ENCODE data around the gene PRKAG3.

PRKAG3 gene

DNA sequence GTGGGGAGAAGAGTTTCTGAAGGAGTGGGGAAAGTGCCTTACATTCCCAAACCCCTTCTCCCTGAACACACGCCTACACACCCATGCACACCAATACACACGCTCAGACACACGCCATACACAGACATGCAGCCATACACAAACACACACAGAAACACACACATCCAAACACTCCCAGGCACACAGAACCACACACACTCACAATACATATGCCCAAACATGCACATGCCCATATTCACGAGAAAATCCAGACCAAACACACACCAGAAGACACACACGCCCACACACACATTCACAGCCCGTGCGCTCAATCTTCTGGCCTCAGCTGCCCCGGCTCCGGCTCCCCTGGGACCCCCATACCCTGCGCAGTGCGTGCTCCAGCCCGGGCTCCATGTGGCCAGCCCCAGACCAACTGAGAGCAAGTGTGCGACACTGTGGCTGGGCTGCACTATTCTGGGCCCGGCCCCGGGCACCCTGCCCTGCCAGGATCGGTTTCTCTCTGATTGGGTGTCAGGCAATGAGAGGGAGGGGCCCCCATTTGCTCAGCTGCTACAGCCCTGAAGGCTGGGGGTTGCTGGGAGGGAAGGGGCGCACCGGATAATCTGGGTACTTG, at the start of gene PRKAG3:
Gene PRKAG3, minus strand, starts transcription at position 426 of the 613 bp plus-strand sequence.
- no peak for DNase-seq

DNA sequence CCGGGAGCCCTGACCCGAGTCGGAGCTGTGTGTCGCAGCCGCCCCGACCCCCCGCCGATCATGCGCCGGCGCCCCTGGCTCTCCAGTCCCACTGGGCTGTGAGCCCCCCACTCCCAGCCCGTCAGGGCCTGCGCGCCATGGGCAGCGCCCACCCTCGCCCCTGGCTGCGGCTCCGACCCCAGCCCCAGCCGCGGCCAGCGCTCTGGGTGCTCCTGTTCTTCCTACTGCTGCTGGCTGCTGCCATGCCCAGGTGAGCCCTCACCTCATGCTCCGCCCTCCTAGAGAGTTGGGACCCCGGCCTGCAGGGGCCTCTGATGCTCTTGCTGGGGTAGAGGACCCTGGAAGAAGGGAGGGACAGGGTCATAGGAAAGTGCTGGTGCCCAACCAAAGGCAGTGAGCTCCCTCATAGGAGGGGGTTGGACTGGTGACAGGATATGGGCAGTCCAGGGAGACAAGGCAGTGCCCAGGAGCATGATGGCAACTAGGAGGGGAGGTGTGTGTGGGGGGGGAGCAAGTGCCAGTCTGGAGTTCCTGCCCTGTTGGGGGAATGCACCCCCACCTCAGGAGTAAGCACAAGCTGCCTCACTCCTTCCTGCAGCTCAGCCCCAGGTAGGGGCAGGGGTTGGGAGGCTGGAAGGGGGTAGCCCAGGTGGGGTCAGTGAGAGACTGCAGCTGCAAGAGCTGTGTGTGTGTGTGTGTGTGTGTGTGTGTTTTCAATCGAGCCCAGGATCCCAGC, 49.4 kb upstream of the PRKAG3 start:
- DNase-seq: no peak

GRCh38 chr2:218880102-218880858, 48.7 kb upstream of the PRKAG3 start, which contains the start of gene WNT10A:
Gene WNT10A (plus strand): TSS chr2:218880852. CDS start chr2:218880996, 144 bp downstream.
- DNase-seq: no peak

GRCh38 chr2:218879776-218880101, 48.1 kb upstream of the PRKAG3 start:
- no peak for DNase-seq

- DNase-seq: no peak
Observed at GRCh38 chr2:218878926-218879761, 47.5 kb upstream of the PRKAG3 start.

GRCh38 chr2:218878486-218878885, 46.9 kb upstream of the PRKAG3 start:
- no peak for DNase-seq

DNA sequence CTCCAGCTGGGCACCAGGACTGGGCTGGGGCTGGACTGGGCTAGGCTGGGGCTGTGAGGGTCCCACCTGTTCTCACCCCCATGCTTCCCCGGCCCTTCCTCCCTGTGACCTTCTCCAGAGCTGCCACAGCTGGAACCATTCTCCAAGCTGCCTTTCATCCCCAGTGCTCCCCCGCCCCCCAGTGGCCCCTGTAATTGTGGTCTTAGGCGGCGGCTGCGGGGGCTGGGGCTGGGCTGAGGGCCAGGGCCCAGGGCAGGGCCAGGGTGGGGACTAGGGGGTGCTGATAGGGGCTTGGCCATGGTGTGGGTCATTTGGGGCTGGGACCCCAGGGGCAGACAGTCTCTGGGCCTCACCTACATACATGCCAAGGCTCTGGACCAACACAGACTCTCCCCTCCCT, 46.3 kb upstream of the PRKAG3 start:
- DNase-seq: no peak

GRCh38 chr2:218877331-218877730, 45.7 kb upstream of the PRKAG3 start:
- DNase-seq: no peak

GRCh38 chr2:218876562-218877219, 45.1 kb upstream of the PRKAG3 start:
- no peak for DNase-seq

DNA sequence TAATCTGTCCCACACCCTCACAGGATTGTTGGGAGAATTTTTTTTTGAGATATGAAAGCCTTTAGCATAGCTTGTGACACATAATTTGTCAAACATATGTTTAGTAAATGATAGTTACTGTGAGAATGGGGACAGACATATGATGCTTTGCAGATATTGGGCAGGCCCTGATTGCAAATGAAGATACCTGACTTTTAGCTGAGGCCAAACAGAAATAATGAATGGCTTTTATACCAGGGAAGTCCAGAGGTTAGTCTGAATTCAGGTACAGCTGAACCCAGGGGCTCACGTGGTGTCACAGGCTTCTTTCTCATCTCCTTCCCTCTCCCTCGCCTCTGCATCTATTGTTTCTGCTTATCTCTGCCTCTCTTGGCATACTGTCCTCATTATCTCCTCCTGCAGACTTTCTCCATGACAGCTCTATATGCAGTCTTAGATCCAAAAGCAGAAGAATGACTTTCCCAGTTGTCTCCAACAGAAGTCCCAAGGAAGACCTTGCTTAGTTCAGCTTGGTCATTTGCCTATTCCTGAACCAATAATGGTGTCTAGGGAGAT, 44.2 kb upstream of the PRKAG3 start:
- DNase-seq: no peak

DNA sequence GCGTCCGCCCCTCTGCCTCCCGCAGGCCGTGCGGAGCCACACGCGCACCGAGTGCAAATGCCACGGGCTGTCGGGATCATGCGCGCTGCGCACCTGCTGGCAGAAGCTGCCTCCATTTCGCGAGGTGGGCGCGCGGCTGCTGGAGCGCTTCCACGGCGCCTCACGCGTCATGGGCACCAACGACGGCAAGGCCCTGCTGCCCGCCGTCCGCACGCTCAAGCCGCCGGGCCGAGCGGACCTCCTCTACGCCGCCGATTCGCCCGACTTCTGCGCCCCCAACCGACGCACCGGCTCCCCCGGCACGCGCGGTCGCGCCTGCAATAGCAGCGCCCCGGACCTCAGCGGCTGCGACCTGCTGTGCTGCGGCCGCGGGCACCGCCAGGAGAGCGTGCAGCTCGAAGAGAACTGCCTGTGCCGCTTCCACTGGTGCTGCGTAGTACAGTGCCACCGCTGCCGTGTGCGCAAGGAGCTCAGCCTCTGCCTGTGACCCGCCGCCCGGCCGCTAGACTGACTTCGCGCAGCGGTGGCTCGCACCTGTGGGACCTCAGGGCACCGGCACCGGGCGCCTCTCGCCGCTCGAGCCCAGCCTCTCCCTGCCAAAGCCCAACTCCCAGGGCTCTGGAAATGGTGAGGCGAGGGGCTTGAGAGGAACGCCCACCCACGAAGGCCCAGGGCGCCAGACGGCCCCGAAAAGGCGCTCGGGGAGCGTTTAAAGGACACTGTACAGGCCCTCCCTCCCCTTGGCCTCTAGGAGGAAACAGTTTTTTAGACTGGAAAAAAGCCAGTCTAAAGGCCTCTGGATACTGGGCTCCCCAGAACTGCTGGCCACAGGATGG, 42.0 kb upstream of the PRKAG3 start:
- DNase-seq: no peak

DNA sequence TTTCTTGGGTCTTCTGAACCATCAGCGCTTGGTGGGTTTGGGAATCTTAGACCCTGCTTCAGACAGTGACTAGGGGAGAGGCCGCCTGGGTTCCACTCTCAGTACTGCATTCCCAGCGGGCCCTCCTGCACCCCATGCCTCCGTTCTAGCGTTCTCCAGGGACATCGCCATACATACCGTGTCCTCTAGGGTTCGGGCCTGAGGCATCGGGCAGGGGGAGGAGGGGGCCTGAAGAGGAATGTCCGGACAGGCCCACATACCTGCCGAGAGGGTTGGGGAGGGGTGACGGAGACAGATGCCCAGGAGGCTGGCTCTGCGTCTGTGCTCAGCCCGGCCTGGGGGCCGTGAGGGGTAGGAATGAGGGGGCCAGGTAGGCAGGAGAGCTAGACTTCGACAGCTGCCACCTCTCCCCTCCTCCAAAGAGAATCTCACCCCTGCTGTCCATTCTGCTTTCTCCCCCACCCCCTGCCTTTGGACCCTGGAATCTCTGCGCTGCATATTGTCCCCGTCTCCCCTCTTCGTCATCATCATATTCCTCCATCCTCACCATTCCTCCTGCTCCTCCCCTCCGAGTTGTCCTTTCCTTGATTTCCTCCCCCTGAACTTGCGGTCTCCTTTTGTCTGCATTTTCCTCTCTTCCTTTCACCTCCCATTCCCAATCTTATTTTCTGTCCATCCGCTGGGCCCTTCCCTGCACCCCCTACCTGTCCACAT, 41.2 kb upstream of the PRKAG3 start:
- no peak for DNase-seq

DNA sequence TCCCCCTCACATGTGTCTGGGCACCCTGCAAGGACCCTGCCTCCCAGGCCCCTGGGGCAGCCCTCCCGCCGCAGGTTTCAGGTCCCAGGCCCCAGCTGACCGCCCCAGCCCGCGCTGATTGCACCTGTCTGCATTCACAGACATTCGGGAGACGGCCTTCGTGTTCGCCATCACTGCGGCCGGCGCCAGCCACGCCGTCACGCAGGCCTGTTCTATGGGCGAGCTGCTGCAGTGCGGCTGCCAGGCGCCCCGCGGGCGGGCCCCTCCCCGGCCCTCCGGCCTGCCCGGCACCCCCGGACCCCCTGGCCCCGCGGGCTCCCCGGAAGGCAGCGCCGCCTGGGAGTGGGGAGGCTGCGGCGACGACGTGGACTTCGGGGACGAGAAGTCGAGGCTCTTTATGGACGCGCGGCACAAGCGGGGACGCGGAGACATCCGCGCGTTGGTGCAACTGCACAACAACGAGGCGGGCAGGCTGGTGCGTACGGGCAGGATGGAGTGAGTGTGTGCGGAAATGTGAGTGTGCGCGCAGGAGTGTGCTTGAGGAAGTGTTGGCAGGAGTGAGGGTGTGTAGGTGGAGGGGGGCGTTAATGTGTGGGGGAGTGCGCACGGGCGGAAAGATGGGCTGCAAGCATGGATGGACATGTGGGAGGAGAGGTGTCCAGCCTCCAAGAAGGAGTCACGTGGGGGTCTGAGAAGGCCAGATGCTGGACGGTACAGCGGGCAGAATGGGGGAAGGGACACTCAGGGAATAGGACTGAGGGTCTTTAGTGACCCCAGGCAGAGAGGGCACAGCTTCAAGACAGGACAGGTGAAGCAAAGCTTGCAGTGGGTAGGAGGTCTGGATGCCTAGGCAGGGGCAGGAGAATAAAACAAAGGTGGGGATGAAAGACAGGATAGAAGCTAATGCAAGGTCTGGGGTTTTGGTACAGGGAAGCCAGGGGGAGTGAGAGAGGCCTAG, 40.0 kb upstream of the PRKAG3 start:
- DNase-seq: no peak

GRCh38 chr2:218870984-218871344, 39.4 kb upstream of the PRKAG3 start:
- DNase-seq: no peak

- no peak for DNase-seq
Observed at GRCh38 chr2:218869064-218869463, 37.5 kb upstream of the PRKAG3 start.

DNA sequence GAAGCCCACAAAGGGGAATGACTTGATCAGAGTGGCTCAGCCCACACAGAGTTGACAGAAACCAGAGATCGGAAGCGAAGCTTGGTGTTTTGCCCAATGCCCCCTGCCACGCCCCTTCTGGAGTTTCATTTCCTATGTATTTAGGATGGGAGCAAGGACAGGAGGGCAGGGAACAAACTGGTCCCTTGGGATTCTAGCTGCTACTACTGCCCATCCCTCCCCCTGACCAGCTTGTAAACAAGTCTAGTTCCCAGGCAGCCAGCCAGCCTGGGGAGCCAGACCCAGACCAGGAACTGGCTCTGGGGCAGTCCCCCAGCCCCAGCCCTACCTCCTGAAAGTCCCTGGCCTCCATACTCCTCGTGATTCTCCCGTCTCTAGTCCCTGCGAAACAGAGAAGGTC, 36.3 kb upstream of the PRKAG3 start:
- no peak for DNase-seq

- DNase-seq: no peak
Observed at GRCh38 chr2:218865999-218866398, 34.4 kb upstream of the PRKAG3 start.

DNA sequence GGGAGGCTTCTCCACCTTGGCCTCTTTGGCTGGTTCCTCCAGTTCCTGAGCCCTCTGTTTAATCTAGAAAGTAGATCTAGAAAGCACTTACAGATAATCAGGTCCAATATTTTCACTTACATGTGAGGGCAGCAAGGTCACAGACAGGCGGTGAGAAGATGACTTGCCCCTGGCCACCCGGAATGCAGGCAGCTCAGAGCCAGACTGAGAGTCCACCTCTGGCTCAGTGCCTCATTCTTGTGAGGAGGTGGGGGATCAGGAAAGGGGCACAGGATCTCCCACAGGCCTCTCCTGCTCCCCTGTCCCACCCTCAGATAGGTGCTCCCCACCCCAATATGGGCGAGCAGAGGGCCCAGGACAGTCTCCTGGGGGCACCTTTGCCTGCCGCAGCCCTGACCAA, 33.8 kb upstream of the PRKAG3 start:
- DNase-seq: no peak

- DNase-seq: no peak
Observed at GRCh38 chr2:218863021-218863520, 31.5 kb upstream of the PRKAG3 start.
